ENCODE measurements around the gene YPEL1.
A peak's percentile ranks its signal among the peaks of the same experiment; 100 is the strongest.
"Not testable (repeated sequence)": the region's sequence is repeated elsewhere in the genome, so short reads cannot be mapped to it uniquely, and the experiment has no call there.

YPEL1 gene

DNA sequence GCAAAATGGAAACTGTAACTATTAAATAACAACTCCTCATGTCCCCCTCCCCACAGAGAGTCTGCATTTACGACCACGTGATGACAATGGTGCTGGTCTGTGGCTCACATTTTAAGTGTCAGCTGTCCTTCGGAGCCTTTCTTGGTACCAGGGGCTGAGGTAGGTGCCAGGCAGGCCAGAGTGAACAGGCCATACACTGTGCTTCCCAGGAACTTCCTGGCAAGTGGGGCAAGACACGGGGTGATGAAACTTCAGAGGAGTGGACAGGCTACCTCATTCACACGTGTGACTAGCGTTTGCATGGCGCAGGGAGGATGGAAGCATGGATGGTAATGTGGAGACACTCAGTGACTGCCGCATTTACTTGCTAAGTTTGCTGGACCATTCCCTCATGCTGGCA is 10.4 kb upstream of the YPEL1 start:
- H3K4me1 Mint-ChIP-seq: peaks cover 10% of the 10 kb centered on the region
- DNase-seq: no peak
- peaks cover 8% of the 10 kb centered on the region for H3K27me3 Mint-ChIP-seq (ENCODE audit: low read depth, poor library complexity)
- no peaks in the 10 kb centered on the region for H3K36me3 Mint-ChIP-seq (ENCODE audit: low read depth)
- no peak for TF ChIP-seq CTCF (IDR thresholded peaks at IDR 0.05)
- no peak overlapping the region for H3K4me3 Mint-ChIP-seq
- no peak overlapping the region for H3K27ac Mint-ChIP-seq
- no peaks in the 10 kb centered on the region for H3K9me3 Mint-ChIP-seq

DNA sequence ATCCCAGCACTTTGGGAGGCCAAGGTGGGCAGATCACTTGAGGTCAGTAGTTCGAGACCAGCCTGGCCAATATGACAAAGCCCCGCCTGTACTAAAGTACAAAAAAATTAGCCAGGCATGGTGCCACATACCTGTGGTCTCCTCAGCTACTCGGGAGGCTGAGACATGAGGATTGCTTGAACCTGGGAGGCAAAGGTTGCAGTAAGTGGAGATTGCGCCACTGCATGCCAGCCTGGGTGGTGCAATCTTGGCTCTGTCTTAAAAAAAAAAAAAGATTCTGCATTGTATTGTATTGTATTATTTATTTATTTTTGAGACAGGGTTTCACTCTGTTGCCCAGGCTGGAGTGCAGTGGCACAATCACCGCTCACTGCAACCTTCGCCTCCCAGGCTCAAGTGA is 9.3 kb upstream of the YPEL1 start:
- H3K4me3 Mint-ChIP-seq; H3K9me3 Mint-ChIP-seq; DNase-seq; H3K27ac Mint-ChIP-seq; H3K36me3 Mint-ChIP-seq (ENCODE audit: low read depth): not testable (repeated sequence)
- Mint-ChIP-seq H3K4me1 (peaks cover 16% of the 10 kb centered on the region), H3K27me3 (ENCODE audit: low read depth, poor library complexity) (peaks cover 14% of the 10 kb centered on the region)

DNA sequence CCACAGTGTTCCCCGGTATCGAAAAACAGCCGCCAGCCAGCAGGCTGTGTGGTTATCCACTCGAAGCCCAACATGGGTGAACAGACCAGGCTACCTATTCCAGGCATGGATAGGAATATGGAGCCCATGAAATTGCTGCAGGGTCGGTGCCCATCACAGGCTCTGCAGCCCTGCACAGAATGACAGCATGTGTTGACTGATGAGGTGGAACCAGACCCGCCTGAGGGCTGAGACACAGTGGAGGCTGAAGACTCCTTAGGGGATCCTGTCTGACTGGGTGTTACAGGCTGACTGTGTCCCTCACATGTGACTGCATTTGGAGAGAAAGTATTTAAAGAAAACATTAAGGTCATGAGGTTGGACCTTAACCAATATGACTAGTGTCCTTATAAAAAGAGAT is 6.2 kb upstream of the YPEL1 start:
- no peak overlapping the region for H3K27ac Mint-ChIP-seq
- H3K4me3 Mint-ChIP-seq: no peak overlapping the region
- H3K27me3 Mint-ChIP-seq (ENCODE audit: low read depth, poor library complexity): peaks cover 21% of the 10 kb centered on the region
- peaks cover 29% of the 10 kb centered on the region for H3K4me1 Mint-ChIP-seq
- no peaks in the 10 kb centered on the region for H3K36me3 Mint-ChIP-seq (ENCODE audit: low read depth)
- no peak for DNase-seq
- H3K9me3 Mint-ChIP-seq: no peaks in the 10 kb centered on the region
- no peak for TF ChIP-seq CTCF (IDR thresholded peaks at IDR 0.05)

DNA sequence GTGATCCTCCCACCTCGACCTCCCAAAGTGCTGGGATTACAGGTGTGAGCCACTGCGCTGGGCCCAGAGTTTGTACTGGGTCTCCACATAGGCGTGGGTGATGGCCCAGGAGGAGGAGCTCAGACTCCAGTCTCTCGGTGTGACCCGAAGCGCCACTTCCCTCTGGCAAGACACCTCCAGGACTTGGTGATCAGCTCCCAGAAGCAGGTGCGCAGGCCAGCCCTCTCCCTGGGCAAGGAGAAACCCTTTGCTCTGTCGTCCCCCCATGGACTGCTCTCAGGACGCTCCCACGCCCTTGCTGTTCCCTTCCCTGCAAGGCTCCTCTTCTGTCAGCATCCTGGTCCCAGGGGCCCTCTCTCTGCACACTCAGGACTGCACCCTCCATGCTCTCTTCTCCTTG is 5.5 kb upstream of the YPEL1 start:
- no peaks in the 10 kb centered on the region for H3K9me3 Mint-ChIP-seq
- no peak for DNase-seq
- H3K27me3 Mint-ChIP-seq (ENCODE audit: low read depth, poor library complexity): peaks cover 21% of the 10 kb centered on the region
- H3K4me1 Mint-ChIP-seq: peaks cover 29% of the 10 kb centered on the region
- no peak overlapping the region for H3K4me3 Mint-ChIP-seq
- no peaks in the 10 kb centered on the region for H3K36me3 Mint-ChIP-seq (ENCODE audit: low read depth)
- TF ChIP-seq CTCF (IDR thresholded peaks at IDR 0.05): no peak
- H3K27ac Mint-ChIP-seq: peak overlapping the region; percentile 61

DNA sequence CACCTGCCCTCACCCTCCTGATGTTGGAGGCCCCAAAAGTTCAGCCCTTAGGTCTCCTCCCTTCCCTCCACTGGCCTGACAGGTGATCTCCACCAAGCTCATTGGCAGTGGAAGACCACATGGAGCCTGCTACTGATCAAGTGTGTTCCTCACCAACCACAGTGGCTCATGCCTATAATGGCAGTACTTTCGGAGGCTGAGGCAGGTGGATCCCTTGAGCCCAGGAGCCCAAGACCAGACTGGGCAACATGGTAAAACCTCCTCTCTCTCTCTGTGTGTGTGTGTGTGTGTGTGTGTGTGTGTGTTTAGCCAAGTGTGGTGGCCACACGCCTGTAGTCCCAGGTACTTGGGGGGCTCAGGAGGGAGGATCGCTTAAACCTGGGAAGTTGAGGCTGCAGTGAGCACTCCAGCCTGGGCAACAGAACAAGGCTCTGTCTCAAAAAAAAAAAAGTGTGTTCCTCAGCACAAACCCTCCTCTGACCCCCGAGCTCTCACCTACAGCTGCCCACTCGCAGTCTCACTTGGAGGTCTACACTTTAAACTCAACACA is 4.3 kb upstream of the YPEL1 start:
- Mint-ChIP-seq H3K9me3 (no peaks in the 10 kb centered on the region), H3K27me3 (ENCODE audit: low read depth, poor library complexity) (peaks cover 25% of the 10 kb centered on the region), H3K4me3 (no peak overlapping the region), H3K36me3 (ENCODE audit: low read depth) (no peaks in the 10 kb centered on the region), H3K4me1 (peaks cover 32% of the 10 kb centered on the region), H3K27ac (no peak overlapping the region)
- TF ChIP-seq CTCF (IDR thresholded peaks at IDR 0.05): no peak
- no peak for DNase-seq

- Mint-ChIP-seq H3K9me3 (no peaks in the 10 kb centered on the region), H3K4me3 (peak overlapping the region; percentile 6)
- no peak for TF ChIP-seq CTCF (IDR thresholded peaks at IDR 0.05)
Measured at GRCh38 chr22:21738966-21739365, 3.4 kb upstream of the YPEL1 start.

More at GRCh38 chr22:21738966-21739365, 3.4 kb upstream of the YPEL1 start:
- Mint-ChIP-seq H3K36me3 (ENCODE audit: low read depth) (no peaks in the 10 kb centered on the region), H3K4me1 (peaks cover 41% of the 10 kb centered on the region), H3K27me3 (ENCODE audit: low read depth, poor library complexity) (peaks cover 22% of the 10 kb centered on the region), H3K27ac (no peak overlapping the region)
- DNase-seq: no peak
